Renal cortex interstitium (tissue), 11 donors: ENCODE results near the gene VAV3. TPM values are rescaled to one million over a fixed set of nuclear protein-coding genes. Genes with fewer than 3 reads are reported as not detected.
A peak's percentile ranks its signal among the peaks of the same experiment; 100 is the strongest.

ENCODE experiments used
- DNase-seq, 11 donors: peaks; one replicate each; pipeline ENCODE4 v3.0.0-alpha.2; 2013; ENCODE audit warnings: low read depth in 9 of 11, low spot score in 4 of 11; ENCODE audit errors: extremely low read depth in 1 of 11
- polyA plus RNA-seq, 3 donors: library from polyadenylated mRNA; unstranded; fragments of 120-200 nt; gene quantifications; one replicate each; pipeline ENCODE4 v1.2.1, GENCODE V29; 2013; ENCODE audit not compliant: insufficient read length in 3 of 3

VAV3 gene
- polyA plus RNA-seq, 3 donors: 118 to 153 (median 149) TPM

DNA sequence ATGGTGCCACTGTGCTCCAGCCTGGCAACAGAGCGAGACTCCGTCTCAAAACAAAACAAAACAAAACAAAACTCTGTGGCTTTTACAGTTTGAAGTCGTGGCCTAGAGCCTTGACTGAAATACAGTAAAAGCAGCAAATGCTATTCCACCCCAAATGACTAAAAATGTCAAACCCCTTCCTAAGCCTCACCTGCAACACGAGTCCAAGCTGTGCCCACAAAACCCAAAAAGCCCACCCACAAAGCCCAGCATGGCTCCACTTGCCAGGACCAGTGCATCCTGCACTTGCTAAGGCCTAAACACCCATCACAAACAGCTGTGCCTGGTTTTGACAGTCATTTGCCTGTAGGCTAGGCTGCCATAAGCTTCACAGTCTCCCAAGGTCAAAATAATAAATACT lies 21.3 kb downstream of the VAV3 start:
- no peak for DNase-seq

DNA sequence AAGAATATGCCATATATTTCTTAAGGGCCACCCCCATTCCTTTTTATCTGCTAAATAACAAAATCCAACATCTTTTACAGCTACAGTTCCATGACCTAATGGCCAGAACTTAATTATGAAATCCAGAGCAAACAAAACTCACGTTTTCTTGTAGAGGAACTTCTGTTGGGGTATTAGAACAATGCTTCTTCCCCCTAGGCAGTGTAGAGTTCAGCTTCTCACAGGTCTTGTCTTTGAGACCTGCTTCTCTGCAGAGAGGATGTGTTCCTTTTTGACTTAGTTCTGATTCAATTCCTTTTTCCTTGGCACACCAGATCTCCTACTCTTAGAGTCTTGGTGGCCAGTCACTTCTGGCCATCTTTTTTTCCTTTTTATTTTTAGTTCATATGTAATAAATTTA lies 22.2 kb downstream of the VAV3 start:
- no peak for DNase-seq

DNA sequence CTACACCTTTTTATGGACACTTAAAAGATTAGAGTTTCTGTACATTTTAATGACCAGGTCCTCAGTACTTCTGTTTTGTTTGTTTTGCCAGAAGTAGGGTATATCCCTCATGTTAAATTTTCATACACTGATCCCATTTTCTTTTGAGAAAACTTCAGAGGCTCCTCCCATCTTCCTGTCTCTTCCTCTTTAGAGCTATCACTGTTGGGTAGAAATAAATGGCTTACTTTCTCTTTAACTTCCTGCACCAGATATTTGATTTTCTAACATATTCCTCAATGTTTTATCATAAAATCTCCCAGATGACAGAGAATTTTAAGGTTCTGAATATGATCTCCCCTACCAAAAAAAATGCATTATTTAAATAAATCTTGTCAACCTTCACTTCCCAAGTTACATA lies 23.4 kb downstream of the VAV3 start:
- no peak for DNase-seq

DNA sequence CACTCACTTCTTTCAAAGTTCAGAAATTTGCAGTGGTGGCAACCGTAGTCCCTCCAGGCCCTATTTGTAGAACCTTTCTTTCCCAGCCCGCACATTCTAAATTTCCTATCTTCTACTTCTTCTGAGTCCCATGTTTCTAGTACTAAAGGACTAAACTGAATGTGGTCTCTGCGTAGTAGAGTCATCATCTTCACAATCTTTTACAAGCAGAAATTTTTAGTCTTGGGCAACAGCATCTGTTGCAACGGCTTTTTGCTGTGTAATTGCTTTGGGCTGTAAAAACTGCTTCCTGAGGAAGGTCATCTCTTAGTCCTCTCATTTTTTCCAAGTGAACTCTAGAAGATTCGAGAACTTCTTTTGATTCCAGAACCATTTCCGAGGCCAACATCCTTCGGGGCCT lies 23.9 kb downstream of the VAV3 start:
- no peak for DNase-seq

DNA sequence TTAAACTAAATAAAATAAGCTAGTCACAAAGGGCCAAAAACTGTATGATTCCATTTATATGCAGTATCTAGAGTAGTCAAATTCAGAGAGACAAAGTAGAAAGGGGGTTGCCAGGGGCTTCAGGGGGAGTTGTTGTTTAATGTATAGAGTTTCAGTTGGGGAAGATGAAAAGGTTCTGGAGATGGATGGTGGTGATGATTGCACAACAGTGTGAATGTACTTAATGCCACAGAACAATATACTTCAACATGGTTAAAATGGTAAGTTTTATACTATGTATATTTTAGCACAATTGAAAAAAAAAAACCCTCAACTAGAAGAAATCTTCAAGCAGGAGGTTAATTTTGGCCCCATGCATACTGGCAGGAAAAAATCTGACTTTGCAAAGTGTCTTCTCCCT lies 24.3 kb downstream of the VAV3 start:
- DNase-seq: no peak

DNA sequence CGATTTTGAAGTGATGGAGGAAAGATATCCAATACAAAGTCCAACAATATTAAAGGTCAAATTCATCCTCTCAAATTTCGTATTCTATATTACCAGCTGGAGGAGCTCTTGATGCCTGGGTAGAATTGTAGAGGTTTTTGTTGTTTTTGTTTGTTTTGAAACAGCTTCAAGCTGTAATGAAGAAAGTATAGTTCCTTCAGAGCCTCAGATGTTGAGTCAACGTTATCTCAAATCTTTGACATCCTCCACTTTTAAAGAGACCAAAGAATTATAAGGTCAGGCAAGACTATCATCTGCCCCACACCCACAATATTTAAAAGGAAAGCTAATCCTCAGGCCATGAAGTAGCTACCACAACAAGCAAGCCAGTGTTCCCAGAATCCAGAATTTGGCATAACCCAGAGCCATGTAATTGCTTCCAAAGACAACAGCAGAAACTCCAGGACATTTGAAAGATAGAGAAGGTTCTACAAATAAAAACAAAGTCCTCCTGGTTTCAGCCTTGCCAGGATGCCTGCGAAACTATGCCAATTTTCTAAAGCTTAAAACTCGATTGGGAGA lies 24.9 kb downstream of the VAV3 start:
- DNase-seq: no peak

DNA sequence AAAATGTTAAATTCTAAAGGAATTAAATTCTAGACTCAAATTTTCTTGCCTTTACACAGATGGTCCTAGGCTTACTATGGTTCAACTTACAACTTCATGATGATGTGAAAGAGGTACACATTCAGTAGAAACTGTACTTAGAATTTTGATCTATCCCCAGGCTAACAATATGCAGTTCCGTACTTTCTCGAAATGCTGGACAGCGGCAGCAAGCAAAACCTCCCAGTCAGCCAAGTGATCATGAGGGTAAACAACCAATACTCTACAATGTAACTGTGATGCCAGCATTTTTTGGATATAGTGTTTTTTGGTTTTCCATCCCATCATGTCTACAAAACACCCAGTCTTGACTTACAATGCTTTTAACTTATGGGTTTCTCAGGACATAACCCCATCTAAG lies 25.7 kb downstream of the VAV3 start:
- DNase-seq: no peak

DNA sequence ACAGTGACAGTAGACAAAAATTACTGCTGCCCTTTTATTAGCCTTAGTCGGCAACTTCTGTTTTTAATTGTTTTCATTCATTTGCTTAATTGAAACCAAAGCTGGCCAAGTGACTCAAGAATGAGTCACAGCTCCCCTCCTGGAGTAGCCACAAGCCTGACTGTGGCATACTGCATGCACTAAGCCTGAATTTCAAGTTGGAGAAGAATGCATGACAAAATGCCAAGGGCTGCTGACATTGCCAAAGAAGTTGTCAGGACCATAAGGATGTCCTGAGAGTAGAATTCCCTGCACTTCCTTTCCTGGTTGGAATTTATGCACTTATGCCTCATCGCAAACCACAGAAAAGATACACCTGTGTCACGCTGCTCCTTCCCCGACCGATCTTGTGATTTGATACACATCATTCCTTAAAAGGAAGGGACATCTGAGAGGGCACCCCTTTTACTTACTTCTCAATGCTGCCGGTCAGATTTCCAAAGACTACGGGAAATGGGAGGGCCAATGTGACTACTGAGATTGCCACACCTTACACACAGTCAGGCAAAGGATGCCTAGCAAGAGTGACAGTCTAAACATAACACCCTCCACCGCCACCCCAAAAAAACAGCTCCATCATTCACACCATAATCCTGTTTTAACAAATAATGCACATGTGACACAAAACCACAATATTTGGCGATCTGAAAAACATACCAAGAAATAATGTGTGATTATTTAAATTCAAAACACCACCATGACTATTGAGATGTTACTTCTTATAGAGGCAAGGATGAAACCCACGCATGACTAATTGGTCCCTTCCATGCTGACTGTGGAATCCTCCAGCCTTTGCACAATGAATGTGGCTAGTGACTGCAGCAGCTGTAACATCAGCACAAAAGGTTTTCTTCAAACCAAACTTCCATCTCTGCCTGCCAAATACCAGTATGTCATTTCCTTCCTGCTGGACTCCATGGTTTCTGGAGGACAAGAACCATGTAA lies 28.2 kb downstream of the VAV3 start:
- peak in 2 of 11 donors; percentile 3 to 7 for DNase-seq

DNA sequence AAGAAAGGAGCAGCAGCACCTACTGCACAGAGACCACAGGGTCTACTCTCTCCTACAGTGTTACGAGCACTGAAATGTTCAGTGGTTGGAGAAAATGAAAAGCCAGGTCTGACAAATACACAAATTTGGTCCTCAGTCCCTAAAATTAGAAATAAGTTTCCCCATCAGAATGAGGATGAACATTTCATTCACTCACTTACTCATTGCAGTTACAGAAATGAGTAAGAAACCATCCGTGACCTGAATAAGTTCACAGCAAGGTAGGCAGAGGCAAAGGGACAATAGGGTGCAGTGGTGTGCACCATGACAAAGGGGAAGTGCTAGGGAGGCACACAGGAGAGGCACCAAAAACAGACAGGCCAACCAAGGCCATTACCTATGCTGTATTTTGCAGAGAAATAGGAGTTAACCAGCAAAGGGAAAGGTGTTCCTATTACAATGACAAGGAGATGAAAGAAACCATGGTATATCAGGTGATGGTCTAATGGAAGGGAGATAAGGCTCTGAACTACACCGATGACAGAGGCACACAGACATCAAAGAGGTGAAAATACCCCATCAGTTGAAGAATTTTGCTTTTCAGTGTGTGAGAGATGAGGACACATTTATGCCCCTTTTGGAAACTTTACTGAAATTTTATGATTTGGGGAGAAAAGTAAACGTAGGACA lies 29.4 kb downstream of the VAV3 start:
- DNase-seq: no peak

DNA sequence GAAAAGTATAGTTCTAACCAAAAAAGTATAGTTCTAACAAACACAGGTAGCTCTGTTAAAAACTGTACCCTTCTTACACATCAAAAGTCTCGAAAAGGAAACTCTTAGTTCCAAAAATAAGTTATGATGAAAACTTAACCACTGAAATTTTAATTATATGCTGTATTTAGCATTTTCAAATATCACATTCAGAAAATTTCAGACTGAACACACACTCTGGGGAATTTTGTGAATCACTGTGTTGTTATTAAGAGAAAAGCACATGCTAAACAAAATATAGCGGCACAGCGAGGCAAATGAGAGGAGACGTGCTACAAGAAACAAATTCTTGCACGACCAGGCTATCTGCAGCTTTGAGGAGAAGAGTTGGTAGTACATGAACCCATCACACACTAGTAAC lies 30.4 kb downstream of the VAV3 start:
- DNase-seq: no peak

DNA sequence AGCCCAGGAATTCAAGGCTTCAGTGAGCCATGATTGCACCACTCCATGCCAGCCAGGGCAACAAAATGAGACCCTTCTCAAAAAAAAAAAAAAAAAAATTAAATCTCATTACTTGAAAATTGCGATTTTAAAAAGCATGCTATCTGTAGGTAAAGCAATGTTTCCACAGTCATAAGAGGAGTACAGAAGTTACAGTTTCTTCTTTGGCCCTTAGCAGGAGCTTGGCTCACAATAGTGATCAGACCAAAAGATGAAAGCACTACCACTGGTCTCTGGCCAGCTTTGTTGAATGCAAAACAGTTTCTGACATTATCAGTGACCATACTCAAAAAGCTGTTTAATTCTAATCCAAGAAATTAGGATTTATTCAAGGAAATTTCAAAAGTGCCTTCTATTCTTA lies 31.2 kb downstream of the VAV3 start:
- no peak for DNase-seq

DNA sequence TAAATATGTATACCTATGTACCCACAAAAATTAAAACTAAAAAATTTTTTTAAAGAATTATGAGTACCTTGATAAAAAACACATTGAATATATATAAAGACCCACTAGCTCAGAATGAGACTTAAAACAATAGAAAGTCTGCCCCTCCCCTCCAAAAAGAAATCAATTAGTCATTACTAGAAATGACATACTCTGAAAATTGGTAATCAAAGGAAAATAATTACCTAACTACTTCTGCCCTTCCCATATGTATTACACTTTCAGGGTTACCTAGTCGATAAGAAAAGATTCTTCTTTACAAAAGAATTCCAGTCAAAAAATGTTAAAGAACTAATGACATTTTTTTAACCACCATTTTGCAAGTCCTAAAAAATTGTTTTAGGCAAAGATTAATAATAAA lies 34.7 kb downstream of the VAV3 start:
- no peak for DNase-seq

DNA sequence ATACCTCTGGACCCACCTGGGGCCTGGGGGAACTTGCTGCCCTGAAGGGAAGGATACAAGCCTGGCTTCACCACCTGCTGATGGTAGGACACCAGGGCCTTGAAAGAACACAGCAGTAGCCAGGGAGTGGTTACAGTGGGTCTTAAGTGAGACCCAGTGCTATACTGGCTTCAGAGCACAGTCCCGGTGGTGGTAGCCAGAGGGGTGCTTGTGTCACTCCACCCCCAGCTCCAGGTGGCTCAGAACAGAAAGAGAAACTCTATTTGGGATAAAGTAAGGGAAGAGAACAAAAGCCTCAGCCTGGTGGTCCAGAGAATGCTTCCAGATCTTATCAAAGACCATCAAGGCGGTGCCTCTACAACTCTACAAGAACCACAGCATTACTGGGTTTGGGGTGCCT lies 37.2 kb downstream of the VAV3 start:
- DNase-seq: no peak

DNA sequence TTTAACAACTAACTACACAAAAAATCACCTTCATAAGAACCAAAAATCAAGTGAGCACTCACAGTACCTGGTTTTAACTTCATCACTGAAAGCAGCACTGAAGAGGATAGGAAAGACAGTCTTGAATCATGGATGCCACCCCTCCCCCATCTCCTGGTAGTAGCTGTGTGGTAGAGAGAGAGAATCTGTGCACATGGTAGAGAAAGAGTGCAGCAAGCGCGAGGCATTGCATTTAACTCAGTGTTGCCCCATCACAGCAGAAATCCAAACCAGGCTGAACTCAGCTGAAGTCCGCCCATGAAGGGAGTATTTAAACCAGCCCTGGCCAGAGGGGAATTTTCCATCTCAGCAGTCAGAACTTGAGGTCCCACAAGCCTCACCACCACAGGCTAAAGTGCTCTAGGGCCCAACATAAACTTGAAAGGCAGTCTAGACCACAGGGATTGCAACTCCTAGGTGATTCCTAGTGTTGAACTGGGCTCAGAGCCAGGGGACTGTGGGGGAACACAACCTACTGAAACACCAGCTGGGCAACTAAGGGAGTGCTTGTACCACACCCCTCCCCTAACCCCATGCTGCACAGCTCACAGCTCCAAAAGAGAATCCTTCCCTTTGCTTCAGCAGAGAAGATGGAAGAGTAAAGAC lies 38.4 kb downstream of the VAV3 start:
- DNase-seq: no peak

DNA sequence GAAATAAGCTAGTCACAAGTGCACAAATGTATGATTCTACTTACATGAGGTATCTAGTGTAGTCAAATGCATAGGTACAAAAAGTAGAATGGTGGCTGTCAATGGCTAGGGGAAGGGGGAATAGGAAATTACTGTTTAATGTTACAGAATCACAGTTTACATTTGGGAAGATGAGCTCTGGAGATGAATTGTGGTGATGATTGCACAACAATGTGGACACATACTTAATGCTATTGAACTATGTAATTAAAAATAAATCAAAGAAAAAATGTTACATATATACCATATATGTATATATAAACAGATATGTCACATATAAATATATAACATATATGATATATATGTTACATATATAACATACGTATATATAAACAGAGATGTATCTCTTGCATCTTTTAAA lies 39.4 kb downstream of the VAV3 start:
- DNase-seq: no peak

DNA sequence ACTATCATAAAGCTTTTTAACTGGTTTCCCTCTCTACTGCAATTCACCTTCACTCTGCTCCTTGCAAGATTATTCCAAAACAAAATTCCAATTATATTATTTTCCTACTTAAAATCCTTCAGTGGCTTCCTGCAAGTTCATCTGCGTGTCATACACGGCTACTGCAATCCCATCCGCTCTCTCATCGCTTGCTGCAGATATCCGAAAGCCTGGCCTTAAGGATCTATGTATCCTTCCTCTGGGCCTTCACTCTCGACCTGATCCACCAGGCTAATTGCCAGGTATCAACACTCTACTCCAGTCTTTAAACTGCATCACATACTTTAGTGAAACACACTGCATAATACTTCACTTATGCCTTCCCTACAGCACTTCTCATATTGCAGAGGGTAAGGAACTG lies 44.0 kb downstream of the VAV3 start:
- no peak for DNase-seq

DNA sequence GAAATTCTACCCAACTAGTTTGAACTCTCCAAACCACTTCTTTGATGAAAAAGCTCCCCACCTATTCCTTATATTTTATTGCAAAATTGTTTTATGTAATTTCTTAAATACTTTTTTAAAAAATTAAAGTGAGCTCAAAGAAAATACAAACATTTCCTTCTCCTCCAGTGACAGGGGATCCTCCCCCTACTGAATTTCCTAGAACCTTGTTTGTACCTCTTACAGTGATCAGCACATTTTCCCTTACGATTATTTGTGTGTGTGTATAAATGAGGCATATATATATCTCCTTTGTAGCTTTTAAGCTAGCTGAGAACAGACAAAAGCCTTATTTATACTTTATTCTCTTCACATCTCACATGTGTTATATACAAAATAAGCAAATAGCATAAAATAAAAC lies 44.4 kb downstream of the VAV3 start:
- no peak for DNase-seq

DNA sequence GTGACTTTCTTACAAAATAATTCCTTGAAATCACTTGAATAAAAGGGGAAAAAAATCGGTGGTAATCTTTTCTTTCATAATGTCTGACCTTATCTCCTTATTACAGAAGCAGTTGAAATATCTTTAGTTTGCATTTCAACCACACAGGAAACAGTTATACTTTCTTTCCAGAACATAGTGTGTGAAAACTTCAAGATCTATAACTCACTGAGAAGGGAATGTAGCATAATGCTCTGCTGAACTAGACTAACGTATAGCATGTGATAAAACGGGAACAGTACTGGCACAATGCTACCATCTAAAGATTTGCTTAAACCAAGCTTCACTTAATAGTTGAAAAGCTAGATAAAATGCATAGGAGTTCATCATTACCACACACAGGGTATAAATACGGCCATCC lies 45.0 kb downstream of the VAV3 start:
- no peak for DNase-seq

DNA sequence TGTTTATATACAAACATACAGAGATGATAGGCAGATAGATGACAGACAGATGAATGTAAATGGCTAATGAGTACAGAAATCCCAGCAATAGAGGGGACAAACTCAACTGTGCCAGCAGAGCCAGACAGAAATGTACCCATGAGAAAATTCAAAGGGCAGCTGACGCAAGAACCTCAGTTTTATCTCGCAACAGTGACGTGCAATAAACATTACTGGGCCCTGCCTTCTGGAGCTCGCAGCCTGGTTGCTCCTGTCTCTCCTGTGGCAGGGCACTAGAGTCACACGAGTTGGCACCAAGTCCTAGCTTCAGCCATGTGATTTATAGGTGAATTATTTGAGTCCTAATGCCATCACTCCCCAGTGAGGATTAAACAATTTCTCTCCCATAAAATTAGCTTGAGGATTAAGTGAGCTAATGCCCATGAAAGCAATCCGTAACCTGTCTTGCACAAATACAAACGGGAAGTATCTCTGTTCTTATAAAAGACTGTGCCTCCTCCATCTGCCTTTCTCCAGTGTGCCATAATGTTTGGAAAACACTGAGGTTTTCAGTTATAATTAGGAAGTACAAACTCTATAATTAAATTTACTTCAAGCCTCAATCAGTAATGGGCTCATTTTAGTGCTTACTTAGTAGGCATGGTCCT lies 50.7 kb downstream of the VAV3 start:
- DNase-seq: no peak
